K562 (cell line): ENCODE data around the gene SCAANT1. TPM values are rescaled to one million over a fixed set of nuclear protein-coding genes. Genes with fewer than 3 reads are reported as not detected.

ENCODE experiments used
- ATAC-seq: fragments of 200-7000 bp; cut with Tn5 transposase; 3 replicates; pipeline ENCODE4 v1.9.1; 2020; ENCODE audit warnings: moderate library complexity
- BruUV-seq: library from RNA; stranded (reverse); fragments of 400-500 nt; replicated peaks from 2 replicates; lab custom pipeline; 2021; lab: Mats Ljungman, UMichigan
- CTCF ChIA-PET: fragments of 300-600 bp; formaldehyde crosslinking; extraction: SDS; loops from one replicate; lab custom pipeline; 2021; ENCODE audit warnings: low intra/inter-chr PET ratio; lab: Yijun Ruan, JAX
- POLR2A ChIA-PET: fragments of 300-600, 350-650 bp; sonication (Branson Sonifier 250); formaldehyde crosslinking; extraction: SDS; loops from one replicate; lab custom pipeline; 2021; ENCODE audit warnings: antibody characterized with exemption, inconsistent platforms; lab: Yijun Ruan, JAX
- DNase-seq, 4 experiments: peaks; one replicate each; pipeline versions ENCODE4 v3.0.0 to v3.0.0-alpha.2; 2011 to 2018; ENCODE audit warnings: low spot score in 3 of 4, mixed read lengths in 3 of 4; ENCODE audit errors: extremely low read depth in 1 of 4
- FAIRE-seq: peaks from 2 replicates; lab custom pipeline; 2011; peaks lifted over from hg19 to GRCh38; lab: Jason Lieb, UNC
- H2AFZ ChIP-seq: 2 replicates; pipeline ENCODE4 v1.6.0; 2011; ENCODE audit warnings: low read depth, low read length, control low read depth, inconsistent platforms
- H3K27ac ChIP-seq: fragments of 200-600 bp; 3 replicates; pipeline ENCODE4 v1.8.0; 2011; ENCODE audit warnings: low read depth, mild to moderate bottlenecking, control low read depth, inconsistent platforms, low read length, moderate library complexity, mixed read lengths; ENCODE audit errors: extremely low read depth
- H3K27me3 ChIP-seq, 2 experiments: fragments of 300-600 bp in 1 of 2; 2 replicates in 1 of 2; 3 replicates in 1 of 2; pipeline versions ENCODE4 v1.6.0 to v1.8.0; 2011; ENCODE audit warnings: inconsistent platforms in 2 of 2, low read length in 2 of 2, mild to moderate bottlenecking in 1 of 2, mixed read lengths in 1 of 2, moderate library complexity in 1 of 2; ENCODE audit not compliant: control insufficient read depth in 2 of 2, insufficient read depth in 2 of 2
- H3K36me3 ChIP-seq: fragments of 300-600 bp; 3 replicates; pipeline ENCODE4 v1.8.0; 2011; ENCODE audit warnings: mild to moderate bottlenecking, low read length, inconsistent platforms; ENCODE audit not compliant: control insufficient read depth, insufficient read depth
- H3K4me1 ChIP-seq, 2 experiments: fragments of 200-600 bp in 1 of 2; replicated peaks in 1 of 2; 2 replicates in 1 of 2; 3 replicates in 1 of 2; pipeline versions ENCODE4 v1.5.1 to v1.8.0; 2011; ENCODE audit warnings: inconsistent platforms in 2 of 2, low read length in 2 of 2, mild to moderate bottlenecking in 1 of 2, mixed read lengths in 1 of 2, moderate library complexity in 1 of 2; ENCODE audit not compliant: control insufficient read depth in 2 of 2, insufficient read depth in 2 of 2
- H3K4me2 ChIP-seq: 2 replicates; pipeline ENCODE4 v1.6.1; 2011; ENCODE audit warnings: low read length, control low read depth, inconsistent platforms, mixed read lengths; ENCODE audit not compliant: insufficient read depth
- H3K4me3 ChIP-seq: fragments of 200-600 bp; sonication (generic), shearing (Covaris generic); 2 replicates; pipeline ENCODE4 v1.5.1; 2016; ENCODE audit warnings: control low read depth, inconsistent platforms
- H3K79me2 ChIP-seq: fragments of 200-600 bp; 3 replicates; pipeline ENCODE4 v1.8.0; 2011; ENCODE audit warnings: low read length, inconsistent platforms; ENCODE audit not compliant: control insufficient read depth, insufficient read depth
- H3K9ac ChIP-seq, 2 experiments: 2 replicates each; pipeline versions ENCODE4 v1.6.0 to v1.6.1; 2011; ENCODE audit warnings: low read depth in 2 of 2, low read length in 2 of 2, control low read depth in 1 of 2, inconsistent platforms in 1 of 2, mild to moderate bottlenecking in 1 of 2, mixed read lengths in 1 of 2; ENCODE audit not compliant: insufficient read depth in 1 of 2
- H3K9me1 ChIP-seq: one replicate; pipeline ENCODE4 v1.6.0; 2011; ENCODE audit warnings: inconsistent platforms, mild to moderate bottlenecking, low read length, moderate library complexity; ENCODE audit not compliant: control insufficient read depth, insufficient read depth
- H3K9me3 ChIP-seq: replicated peaks from 2 replicates; pipeline ENCODE4 v1.5.1; 2011; ENCODE audit warnings: low read depth, low read length, inconsistent platforms; ENCODE audit not compliant: control insufficient read depth, insufficient read depth
- H4K20me1 ChIP-seq: replicated peaks from 2 replicates; pipeline ENCODE4 v1.6.1; 2011; ENCODE audit warnings: low read length, inconsistent platforms, mixed read lengths; ENCODE audit not compliant: control insufficient read depth, insufficient read depth
- CXXC5 ChIP-seq: fragments of 250-450 bp; sonication (Bioruptor Pico); IDR thresholded peaks from 2 replicates; pipeline ENCODE4 v1.8.0; 2022; ENCODE audit warnings: inconsistent platforms, mild to moderate bottlenecking, moderate library complexity
- GATAD2B ChIP-seq: fragments of 450-650 bp; IDR thresholded peaks from 2 replicates; pipeline ENCODE4 v1.6.1; 2017; ENCODE audit warnings: mild to moderate bottlenecking, borderline replicate concordance
- HMBOX1 ChIP-seq: sonication (generic); IDR thresholded peaks from 2 replicates; pipeline ENCODE4 v1.6.1; 2016
- MCM3 ChIP-seq: fragments of 450-650 bp; IDR thresholded peaks from 2 replicates; pipeline ENCODE4 v1.6.1; 2016
- MNT ChIP-seq, 2 experiments: fragments of 450-650 bp; conservative IDR thresholded peaks; 2 replicates each; pipeline ENCODE4 v1.6.1; 2017; ENCODE audit warnings: mild to moderate bottlenecking in 2 of 2, moderate library complexity in 2 of 2
- NFRKB ChIP-seq: fragments of 450-650 bp; IDR thresholded peaks from 2 replicates; pipeline ENCODE4 v1.6.1; 2016; ENCODE audit warnings: low read depth
- PHF8 ChIP-seq: fragments of 200-600 bp; sonication (generic); IDR thresholded peaks from 2 replicates; pipeline ENCODE4 v1.6.1; 2012; ENCODE audit warnings: mixed run types, mild to moderate bottlenecking, inconsistent platforms, low read length, moderate library complexity, borderline replicate concordance
- PML ChIP-seq: IDR thresholded peaks from 2 replicates; pipeline ENCODE4 v1.6.1; 2012; ENCODE audit warnings: low read length, inconsistent platforms
- RREB1 ChIP-seq: fragments of 250-450 bp; sonication (Bioruptor Pico); IDR thresholded peaks from 2 replicates; pipeline ENCODE4 v1.4.0; 2020
- TCF7 ChIP-seq: sonication (generic); IDR thresholded peaks from 2 replicates; pipeline ENCODE4 v1.6.1; 2016; ENCODE audit warnings: antibody characterized with exemption, borderline replicate concordance
- ZNF133 ChIP-seq: fragments of 250-450 bp; sonication (Bioruptor Pico); IDR thresholded peaks from 2 replicates; pipeline ENCODE4 v1.4.0; 2020; ENCODE audit warnings: mild to moderate bottlenecking
- ZNF253 ChIP-seq: fragments of 250-450 bp; sonication (Bioruptor Pico); conservative IDR thresholded peaks from 2 replicates; pipeline ENCODE4 v1.6.1; 2021; ENCODE audit warnings: mild to moderate bottlenecking
- WGBS: fragments of 100-300 bp; shearing (Covaris generic); methylation state at CpG from one replicate; pipeline ENCODE4 v1.1.6; 2016; ENCODE audit warnings: low coverage, mixed read lengths; ENCODE audit not compliant: insufficient coverage; ENCODE audit errors: missing lambda C conversion rate; 5-methylcytosine and 5-hydroxymethylcytosine counted together
- in situ Hi-C: fragments of 300-500 bp; cut with MboI; formaldehyde crosslinking; loops from 4 replicates; pipeline ENCODE4 v1.15.0; 2018; ENCODE audit warnings: inconsistent platforms, mixed read lengths
- intact Hi-C: fragments of 100-400 bp; cut with micrococcal nuclease; formaldehyde crosslinking; loops from 2 replicates; pipeline ENCODE4 v1.14.2; 2022
- polyA plus RNA-seq, 8 experiments: library from polyadenylated mRNA; depleted of rRNA in 4 of 8; stranded (reverse) in 5 of 8; unstranded in 3 of 8; fragments of >200 nt; fragmentation: Nextera tagmentation in 2 of 8; fragmentation: Illumina TruSeq in 1 of 8; extraction: Ambion mirVana in 2 of 8; extraction: Trizol in 1 of 8; gene quantifications; 2 replicates each; pipeline versions ENCODE4 v1.2.1 to v1.2.3, GENCODE V29; 2011 to 2014; ENCODE audit warnings: inconsistent platforms in 1 of 8, missing spikeins in 1 of 8
- total RNA-seq, 7 experiments: library from RNA; depleted of rRNA in 6 of 7; stranded (reverse); fragments of >200 nt in 6 of 7; fragmentation: Illumina TruSeq in 2 of 7; extraction: Trizol in 2 of 7; gene quantifications; 2 replicates each; pipeline versions ENCODE4 v1.2.1 to v1.2.3, GENCODE V29; 2011 to 2021; ENCODE audit warnings: low replicate concordance in 1 of 7

Gene SCAANT1
- total and polyA plus RNA-seq, 9 of the 15 experiments (the other 6 are each of a cell fraction or from before 2014, with no cell fraction given), result not detected

- no peaks in the 10 kb centered on the region for H3K9me1 ChIP-seq
- H3K27me3 ChIP-seq, result no peaks in the 10 kb centered on the region
- H3K4me2 ChIP-seq, result peak overlapping the region; percentile 70
- no peaks in the 10 kb centered on the region for H3K9me3 ChIP-seq
- H3K9ac ChIP-seq, result peak overlapping the region; percentile 85 to 94
- DNase-seq, result peak; percentile 32 to 73 (median 66)
- BruUV-seq, result no TSS peak
- ATAC-seq, result peak; percentile 76
- intact Hi-C loops, result loop anchor here (5.0 to 10.0 kb wide), 3 partner anchors 48 to 153 kb away; partner anchors contain the start of gene SCAANT1
- FAIRE-seq, result no peak
- H2AFZ ChIP-seq, result peak overlapping the region; percentile 84
- in situ Hi-C loops, result no loop called here
- H3K79me2 ChIP-seq, result peaks cover 90% of the 10 kb centered on the region
- WGBS, result under 1% methylated on average over 10 of the region's 93 CpGs
- peaks cover 4% of the 10 kb centered on the region in 2 experiments; a peak in 4 of 5 replicates for H3K4me1 ChIP-seq
- no peaks in the 10 kb centered on the region for H4K20me1 ChIP-seq
- peak overlapping the region; percentile 73 for H3K4me3 ChIP-seq
- ChIA-PET POLR2A (interaction anchor here (0.6 to 1.0 kb wide), 2 partner anchors 14 to 46 kb away, joined by 3 to 4 read pairs; no protein-coding TSS in a partner anchor), CTCF (no interaction called here)
- peaks cover 11% of the 10 kb centered on the region; the same call in 2 of the 3 replicates for H3K36me3 ChIP-seq
- H3K27ac ChIP-seq, result peak overlapping the region; percentile 88
- 0 out of 4 replicates have a peak, but pooled peaks of 1 of the 2 experiments have one; percentile 23 for TF ChIP-seq MNT (conservative IDR thresholded peaks at IDR 0.05)
- TF ChIP-seq TCF7, result no peak
- no peak for TF ChIP-seq ZNF253 (CRISPR knock-in tag)
- no peak for TF ChIP-seq HMBOX1
- no peak for TF ChIP-seq PML
- TF ChIP-seq ZNF133, result no peak
- no peak for TF ChIP-seq MCM3
- 0 out of 2 replicates have a peak, but pooled peaks have one; percentile 42 for TF ChIP-seq NFRKB
- no peak for TF ChIP-seq RREB1 (CRISPR knock-in tag)
- no peak for TF ChIP-seq GATAD2B
- 0 out of 2 replicates have a peak, but pooled peaks have one; percentile 24 for TF ChIP-seq CXXC5 (CRISPR knock-in tag)
- TF ChIP-seq PHF8, result peak; percentile 29; the same call in 1 of the 2 replicates
Observed at GRCh38 chr3:63864008-63864964, 47.9 kb downstream of the SCAANT1 start.
